ENCODE data around the gene ENPP3.
A peak's percentile ranks its signal among the peaks of the same experiment; 100 is the strongest.
"Not testable (repeated sequence)": the region's sequence is repeated elsewhere in the genome, so short reads cannot be mapped to it uniquely, and the experiment has no call there.

ENPP3 gene

DNA sequence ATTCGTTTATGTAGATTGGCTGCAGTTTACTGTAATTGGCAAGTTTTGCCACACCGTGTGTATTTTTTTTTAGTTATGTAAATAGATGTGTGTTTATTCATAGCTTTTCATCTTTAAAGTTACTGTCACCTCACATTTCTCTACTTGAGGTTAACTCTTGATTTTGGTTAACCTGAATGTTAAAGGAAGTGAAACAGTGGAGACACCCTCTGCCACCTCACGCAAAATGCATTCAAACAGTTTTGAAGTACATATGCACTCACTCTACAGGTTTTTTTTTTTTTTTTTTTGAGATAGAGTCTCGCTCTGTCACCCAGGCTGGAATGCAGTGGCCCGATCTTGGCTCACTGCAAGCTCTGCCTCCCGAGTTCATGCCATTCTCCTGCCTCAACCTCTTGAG, 46.4 kb downstream of the ENPP3 start:
- no peak for TF ChIP-seq POLR2A (IDR thresholded peaks at IDR 0.05; ENCODE audit: low read depth, low read length)
- DNase-seq (ENCODE audit: insufficient read length, low spot score) (no peak), FAIRE-seq (no peak)

DNA sequence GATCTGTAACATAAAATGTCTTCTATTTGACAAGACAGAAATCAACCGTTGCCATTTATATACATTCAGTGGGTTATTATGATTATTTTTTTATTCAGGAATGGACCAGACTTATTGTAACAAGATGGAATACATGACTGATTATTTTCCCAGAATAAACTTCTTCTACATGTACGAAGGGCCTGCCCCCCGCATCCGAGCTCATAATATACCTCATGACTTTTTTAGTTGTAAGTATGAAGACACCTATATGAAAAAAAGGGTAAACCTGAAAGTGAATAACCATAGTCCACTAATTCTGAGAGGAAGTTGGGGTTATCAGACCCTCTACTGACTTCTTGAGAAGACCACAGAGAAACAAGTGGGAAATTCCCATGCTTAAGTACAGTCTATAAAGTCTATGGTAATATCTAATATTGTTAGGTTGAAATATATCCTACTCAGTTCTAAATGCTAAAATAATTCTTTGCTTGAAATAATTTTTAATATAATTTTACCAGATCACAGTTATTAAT, 48.2 kb downstream of the ENPP3 start:
- DNase-seq (ENCODE audit: insufficient read length, low spot score) (no peak), FAIRE-seq (no peak)
- TF ChIP-seq POLR2A (IDR thresholded peaks at IDR 0.05; ENCODE audit: low read depth, low read length), result no peak

GRCh38 chr6:131687022-131687421, 49.9 kb downstream of the ENPP3 start:
- TF ChIP-seq POLR2A (IDR thresholded peaks at IDR 0.05; ENCODE audit: low read depth, low read length), result no peak
- DNase-seq (ENCODE audit: insufficient read length, low spot score) (no peak), FAIRE-seq (no peak)

- TF ChIP-seq POLR2A (IDR thresholded peaks at IDR 0.05; ENCODE audit: low read depth, low read length), result no peak
- FAIRE-seq (no peak), DNase-seq (ENCODE audit: insufficient read length, low spot score) (no peak)
Observed at GRCh38 chr6:131688286-131688685, 51.2 kb downstream of the ENPP3 start.

- TF ChIP-seq POLR2A (IDR thresholded peaks at IDR 0.05; ENCODE audit: low read depth, low read length), result no peak
- FAIRE-seq, result no peak
Observed at GRCh38 chr6:131692031-131692430, 54.9 kb downstream of the ENPP3 start.

GRCh38 chr6:131692589-131692988, 55.5 kb downstream of the ENPP3 start:
- TF ChIP-seq POLR2A (IDR thresholded peaks at IDR 0.05; ENCODE audit: low read depth, low read length), result no peak
- no peak for FAIRE-seq
- DNase-seq (ENCODE audit: insufficient read length, low spot score), result no peak

More at GRCh38 chr6:131692031-131692430, 54.9 kb downstream of the ENPP3 start:
- no peak for DNase-seq (ENCODE audit: insufficient read length, low spot score)

DNA sequence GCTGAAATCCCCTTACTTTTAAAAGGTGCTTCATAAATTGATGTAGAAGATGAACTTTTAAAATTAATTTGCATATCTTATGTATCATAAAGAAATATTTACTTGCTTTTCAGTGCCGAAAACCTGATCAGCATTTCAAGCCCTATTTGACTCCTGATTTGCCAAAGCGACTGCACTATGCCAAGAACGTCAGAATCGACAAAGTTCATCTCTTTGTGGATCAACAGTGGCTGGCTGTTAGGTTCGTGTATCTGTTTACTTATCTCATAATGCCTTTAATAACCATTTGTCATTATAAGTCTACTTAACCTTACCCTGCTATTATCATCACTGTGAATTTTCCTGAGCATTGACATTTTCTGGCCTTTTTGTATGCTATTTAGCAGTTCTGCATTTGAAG, 56.3 kb downstream of the ENPP3 start:
- no peak for FAIRE-seq
- no peak for TF ChIP-seq POLR2A (IDR thresholded peaks at IDR 0.05; ENCODE audit: low read depth, low read length)

GRCh38 chr6:131694832-131695426, 57.8 kb downstream of the ENPP3 start:
- no peak for TF ChIP-seq POLR2A (IDR thresholded peaks at IDR 0.05; ENCODE audit: low read depth, low read length)
- FAIRE-seq (no peak), DNase-seq (ENCODE audit: insufficient read length, low spot score) (peak; percentile 16)

More for the DNA sequence above, 56.3 kb downstream of the ENPP3 start:
- no peak for DNase-seq (ENCODE audit: insufficient read length, low spot score)

DNA sequence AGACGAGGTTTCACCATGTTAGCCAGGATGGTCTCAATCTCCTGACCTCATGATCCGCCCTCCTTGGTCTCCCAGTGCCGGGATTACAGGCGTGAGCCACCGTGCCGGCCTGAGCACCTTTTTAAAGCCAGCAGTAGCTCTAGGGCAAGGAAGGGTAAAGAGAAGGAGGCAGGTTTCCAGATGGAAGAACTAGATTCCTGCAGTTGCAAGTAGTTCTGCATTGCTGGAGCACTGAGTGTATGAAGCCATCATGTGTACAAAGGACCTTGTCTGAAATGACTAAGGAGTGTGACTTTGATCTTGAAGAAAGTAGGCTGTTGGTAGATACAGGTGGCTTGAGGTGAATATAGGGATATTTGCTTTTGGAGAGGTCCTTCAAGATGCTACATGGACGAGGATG, 59.9 kb downstream of the ENPP3 start:
- no peak for FAIRE-seq

DNA sequence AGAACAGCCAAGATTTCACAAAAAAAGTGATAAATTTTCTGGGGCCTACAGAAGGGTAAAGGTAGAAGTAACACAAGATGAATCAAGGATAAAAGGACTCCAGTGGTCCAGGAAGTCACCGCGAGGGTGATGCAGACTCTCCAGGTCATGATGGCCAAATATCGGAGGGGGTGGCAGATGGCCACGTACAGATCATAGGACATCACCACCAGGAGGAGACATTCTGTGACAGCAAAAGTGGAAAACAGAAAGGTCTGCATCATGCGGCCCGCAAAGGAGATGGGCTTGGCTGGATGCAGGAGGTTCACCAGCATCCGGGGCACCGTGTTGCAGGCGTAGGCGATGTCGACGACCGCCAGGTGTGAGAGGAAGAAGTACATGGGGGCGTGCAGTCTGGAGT, 63.7 kb downstream of the ENPP3 start:
- DNase-seq (ENCODE audit: insufficient read length, low spot score); FAIRE-seq: not testable (repeated sequence)

More for the DNA sequence above, 59.9 kb downstream of the ENPP3 start:
- DNase-seq (ENCODE audit: insufficient read length, low spot score), result no peak
- TF ChIP-seq POLR2A (IDR thresholded peaks at IDR 0.05; ENCODE audit: low read depth, low read length), result no peak

- DNase-seq (ENCODE audit: insufficient read length, low spot score), result not testable (repeated sequence)
Observed at GRCh38 chr6:131703905-131704304, 66.8 kb downstream of the ENPP3 start.

GRCh38 chr6:131710917-131711316, 73.8 kb downstream of the ENPP3 start, which contains the start of gene CTAGE9:
Gene CTAGE9, minus strand, starts transcription at chr6:131711017. Its CDS starts 0 bp downstream, at chr6:131711017.
- FAIRE-seq; DNase-seq (ENCODE audit: insufficient read length, low spot score): not testable (repeated sequence)

More at GRCh38 chr6:131703905-131704304, 66.8 kb downstream of the ENPP3 start:
- not testable (repeated sequence) for FAIRE-seq

DNA sequence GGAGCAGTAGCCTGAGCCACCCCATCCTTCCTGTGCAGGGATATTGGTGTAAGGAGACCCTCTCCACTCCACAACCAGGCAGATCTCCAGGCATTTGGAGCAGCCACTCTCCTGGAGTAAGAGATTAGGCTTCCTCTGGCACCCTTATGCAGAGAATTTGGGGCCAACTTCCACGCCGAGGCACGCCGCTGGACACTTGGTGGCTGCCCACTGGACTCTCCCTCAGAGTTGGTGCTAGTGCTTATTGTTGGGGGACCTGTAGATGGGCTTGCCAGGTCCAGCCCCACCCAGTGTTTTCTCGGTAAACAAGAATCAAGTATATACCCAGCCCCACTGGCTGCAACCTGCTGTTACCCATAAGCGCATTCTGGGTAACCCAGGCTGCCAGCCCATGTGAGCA, 78.5 kb downstream of the ENPP3 start:
- FAIRE-seq; DNase-seq (ENCODE audit: insufficient read length, low spot score): not testable (repeated sequence)

DNA sequence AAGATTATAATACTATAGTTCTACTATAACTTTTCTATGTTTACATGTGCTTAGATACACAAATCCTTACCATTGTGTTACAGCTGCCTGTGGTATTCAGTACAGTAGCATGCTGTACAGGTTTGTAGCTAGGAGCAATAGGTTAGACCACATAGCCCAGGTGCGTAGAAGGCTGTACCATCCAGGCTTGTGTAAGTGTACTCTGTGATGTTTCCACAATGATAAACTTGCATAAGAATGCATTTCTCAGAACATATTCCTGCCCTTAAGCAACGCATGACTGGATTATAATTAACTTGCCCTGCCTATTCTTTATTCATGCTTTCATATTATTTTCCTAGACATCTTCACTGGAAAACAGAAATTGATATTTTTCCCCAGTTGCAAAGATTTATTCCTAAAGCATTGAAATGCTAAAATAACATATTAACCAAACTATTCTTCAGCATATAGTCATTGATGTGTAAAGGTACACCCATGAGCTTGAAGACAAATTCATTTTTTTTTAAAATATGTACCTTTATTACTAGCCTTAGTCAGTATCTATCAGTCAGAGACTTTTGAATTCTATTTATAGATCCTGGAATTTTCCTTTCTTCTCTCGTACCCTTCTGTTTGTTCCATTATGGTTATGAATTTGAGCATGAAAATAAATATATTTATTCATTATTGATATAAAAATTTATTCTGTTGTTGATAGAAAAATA, 80.9 kb downstream of the ENPP3 start:
- FAIRE-seq (no peak), DNase-seq (ENCODE audit: insufficient read length, low spot score) (no peak)
- no peak for TF ChIP-seq POLR2A (IDR thresholded peaks at IDR 0.05; ENCODE audit: low read depth, low read length)

GRCh38 chr6:131721161-131721560, 84.1 kb downstream of the ENPP3 start:
- DNase-seq (ENCODE audit: insufficient read length, low spot score) (no peak), FAIRE-seq (no peak)
- no peak for TF ChIP-seq POLR2A (IDR thresholded peaks at IDR 0.05; ENCODE audit: low read depth, low read length)

All from H54 (cell line).